ENCODE data around the gene GAS7.

GAS7 gene

DNA sequence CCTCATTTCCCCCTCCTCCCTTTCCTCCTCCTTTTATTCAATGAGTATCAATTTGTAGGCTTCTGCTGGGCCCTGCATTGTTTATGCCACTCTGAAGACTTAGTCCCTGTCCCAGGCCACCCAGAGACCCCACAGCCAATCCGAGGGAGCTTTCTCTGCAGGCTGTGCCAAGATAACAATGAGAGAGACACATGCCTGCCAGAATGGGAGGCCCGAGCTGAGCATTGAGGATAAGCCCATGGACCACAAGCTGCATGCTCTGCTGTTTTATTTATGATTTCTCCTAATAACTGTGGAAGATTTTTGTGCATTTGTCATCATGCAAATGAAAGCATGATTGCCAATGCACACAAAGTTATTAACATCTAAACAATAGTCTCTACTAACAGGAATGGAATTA lies 296.3 kb downstream of the GAS7 start:
- TF ChIP-seq, protein P1, sequence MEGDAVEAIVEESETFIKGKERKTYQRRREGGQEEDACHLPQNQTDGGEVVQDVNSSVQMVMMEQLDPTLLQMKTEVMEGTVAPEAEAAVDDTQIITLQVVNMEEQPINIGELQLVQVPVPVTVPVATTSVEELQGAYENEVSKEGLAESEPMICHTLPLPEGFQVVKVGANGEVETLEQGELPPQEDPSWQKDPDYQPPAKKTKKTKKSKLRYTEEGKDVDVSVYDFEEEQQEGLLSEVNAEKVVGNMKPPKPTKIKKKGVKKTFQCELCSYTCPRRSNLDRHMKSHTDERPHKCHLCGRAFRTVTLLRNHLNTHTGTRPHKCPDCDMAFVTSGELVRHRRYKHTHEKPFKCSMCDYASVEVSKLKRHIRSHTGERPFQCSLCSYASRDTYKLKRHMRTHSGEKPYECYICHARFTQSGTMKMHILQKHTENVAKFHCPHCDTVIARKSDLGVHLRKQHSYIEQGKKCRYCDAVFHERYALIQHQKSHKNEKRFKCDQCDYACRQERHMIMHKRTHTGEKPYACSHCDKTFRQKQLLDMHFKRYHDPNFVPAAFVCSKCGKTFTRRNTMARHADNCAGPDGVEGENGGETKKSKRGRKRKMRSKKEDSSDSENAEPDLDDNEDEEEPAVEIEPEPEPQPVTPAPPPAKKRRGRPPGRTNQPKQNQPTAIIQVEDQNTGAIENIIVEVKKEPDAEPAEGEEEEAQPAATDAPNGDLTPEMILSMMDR (IDR thresholded peaks at IDR 0.05) = no peak

DNA sequence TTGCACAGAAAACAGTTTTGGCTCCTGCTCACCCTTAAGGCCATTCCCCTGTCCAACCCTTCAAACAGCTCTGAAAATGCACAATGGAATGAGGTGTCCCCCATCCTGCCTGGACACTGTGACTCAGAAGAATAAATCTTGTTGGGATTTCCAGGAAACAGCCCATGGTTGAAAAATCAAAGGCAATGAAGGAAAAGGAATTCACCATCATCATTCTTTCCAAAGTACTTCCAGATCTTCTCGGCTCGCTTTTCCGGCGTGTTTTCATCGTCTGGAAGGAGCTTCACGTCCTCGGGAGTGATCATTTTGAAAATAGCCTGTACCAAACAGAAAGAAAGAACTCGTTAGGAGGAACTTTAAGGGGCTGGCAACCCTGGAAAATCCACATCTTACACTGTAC lies 297.6 kb downstream of the GAS7 start:
- TF ChIP-seq, protein P1 (IDR thresholded peaks at IDR 0.05) = no peak

DNA sequence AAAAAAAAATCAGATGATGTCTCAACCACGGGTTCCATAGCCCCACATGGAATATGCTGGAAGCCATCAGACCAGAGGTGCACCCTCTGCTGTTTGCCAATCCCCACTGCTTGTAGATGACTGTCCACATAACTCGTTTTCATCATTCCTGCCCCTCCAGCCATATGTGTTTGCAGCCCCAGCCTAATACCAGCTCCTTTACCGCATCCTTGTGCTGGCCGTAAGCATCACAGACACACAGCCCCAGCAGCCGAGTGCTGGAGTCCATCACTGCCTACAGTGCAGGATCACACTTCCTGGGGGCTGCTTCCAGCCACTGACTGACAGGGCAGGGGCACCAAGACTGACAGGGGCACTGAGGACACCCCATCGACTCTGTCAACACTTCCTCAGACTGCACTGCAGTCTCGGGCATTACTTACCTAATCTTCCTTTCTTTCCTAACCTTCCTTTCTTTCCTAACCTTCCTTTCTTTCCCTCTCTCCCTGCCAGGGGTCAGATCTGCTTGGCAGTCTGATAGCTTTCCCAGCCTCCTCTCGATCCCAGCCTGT lies 298.3 kb downstream of the GAS7 start:
- TF ChIP-seq, protein P1 (IDR thresholded peaks at IDR 0.05) = no peak

DNA sequence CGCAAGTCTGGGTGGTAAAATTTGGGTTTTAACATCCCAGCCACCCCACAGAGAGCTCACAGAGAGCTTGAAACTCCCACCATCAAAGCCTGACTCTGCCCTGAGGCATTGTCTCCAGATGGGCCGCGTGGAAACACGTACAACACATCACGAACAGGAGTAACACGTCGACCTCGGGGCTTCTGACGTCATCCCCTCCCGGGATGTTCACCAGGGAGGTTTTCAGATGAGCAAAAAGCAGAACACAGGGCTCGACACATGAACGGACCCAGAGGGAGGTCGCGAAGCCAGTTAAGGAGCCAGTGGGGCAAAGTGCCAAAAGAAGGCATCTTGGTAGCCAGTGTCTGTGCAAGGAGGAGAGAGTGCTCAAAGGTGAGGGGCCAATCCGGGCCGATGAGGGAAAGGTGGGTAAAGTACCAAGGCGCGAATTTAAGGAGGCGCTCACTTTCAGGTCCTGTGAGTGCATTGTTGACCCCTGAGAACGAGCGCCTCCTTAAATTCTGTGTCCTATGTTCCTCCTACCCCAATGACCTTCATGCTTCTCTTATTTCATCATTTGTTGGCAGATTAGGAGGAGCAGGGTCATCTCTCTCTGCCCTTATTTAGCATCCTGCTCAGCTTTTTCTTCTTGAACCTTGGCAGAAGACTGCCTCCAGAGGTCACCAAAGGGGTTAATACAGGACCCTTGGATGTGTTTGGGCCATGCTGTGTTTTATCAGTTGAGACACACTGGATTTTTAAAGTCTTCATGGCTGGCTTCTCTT lies 298.9 kb downstream of the GAS7 start:
- TF ChIP-seq, protein P1 (IDR thresholded peaks at IDR 0.05) = no peak

DNA sequence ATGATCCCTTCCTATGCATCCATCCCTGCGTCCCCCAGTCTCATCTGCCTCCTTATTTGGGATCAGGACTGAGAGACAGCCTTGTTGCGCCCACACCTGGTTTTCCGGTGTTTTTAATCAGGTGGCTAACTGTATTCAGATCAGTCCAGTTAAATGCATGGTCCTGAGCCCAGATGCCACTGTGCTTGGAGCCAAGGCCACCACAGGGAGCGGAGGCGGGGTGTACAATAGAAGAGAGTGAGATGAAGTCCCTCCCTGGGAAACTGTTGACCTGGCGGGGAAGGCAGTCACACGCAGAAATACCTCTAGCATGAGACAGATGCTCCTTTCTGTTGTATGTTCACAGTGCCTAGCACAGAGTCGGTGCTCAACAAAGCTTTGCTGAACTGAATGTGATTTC lies 299.6 kb downstream of the GAS7 start:
- TF ChIP-seq, protein P1 (IDR thresholded peaks at IDR 0.05) = no peak

DNA sequence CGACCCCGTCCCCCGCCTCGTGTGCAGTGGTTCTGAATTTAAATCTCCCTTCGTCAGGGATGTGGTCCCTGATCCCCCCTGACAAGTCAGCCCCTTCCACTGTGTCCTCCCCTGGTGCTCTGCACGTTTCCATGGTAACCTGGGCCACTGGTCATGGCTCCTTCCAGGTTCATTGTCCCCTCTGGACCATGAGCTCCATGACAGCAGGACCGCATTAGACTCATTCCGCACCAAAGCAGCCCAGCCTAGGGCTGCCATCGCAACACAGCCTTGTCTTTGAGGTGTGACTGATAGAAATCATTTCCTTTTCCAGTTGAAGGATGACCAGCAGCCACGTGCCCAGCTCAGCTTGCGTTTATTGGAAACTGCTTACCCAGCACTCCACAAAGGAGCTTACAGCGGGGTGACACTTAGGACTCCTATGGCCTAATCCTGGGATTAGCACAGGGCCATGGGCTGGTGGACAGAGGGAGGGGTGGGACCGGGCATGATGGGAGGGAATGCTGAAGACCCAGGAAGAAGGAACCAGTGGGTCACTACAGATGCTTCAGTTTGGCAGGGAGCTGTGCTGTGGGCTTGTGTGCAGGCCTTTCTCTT lies 300.9 kb downstream of the GAS7 start:
- TF ChIP-seq, protein P1 (IDR thresholded peaks at IDR 0.05) = no peak

DNA sequence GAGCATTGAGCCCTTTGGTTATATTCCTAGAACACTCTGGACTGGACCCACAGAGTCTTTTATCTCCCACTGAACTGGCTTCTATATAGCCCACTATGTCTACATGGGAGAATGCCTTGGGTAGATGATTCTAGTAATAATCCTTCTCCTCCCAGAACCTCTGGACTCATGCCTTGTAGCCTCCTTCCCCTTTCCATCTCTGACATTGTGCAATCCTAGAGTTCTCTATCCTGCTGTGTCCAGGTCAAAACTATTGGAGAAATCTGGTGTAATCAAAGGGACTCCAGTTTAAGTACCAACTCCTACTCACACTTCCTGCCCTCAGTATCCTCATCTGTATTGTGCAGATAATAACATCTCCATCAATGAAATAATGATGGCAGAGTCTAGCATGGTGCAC lies 302.5 kb downstream of the GAS7 start:
- TF ChIP-seq, protein P1 (IDR thresholded peaks at IDR 0.05) = no peak
